Endothelial cell of umbilical vein (primary cell): ENCODE measurements around the gene ATP1A4. TPM values are rescaled to one million over a fixed set of nuclear protein-coding genes. Genes with fewer than 3 reads are reported as not detected.

ENCODE experiments used
- BruUV-seq: library from RNA; stranded (reverse); fragments of 400-500 nt; replicated peaks from 2 replicates; lab custom pipeline; 2021; lab: Mats Ljungman, UMichigan
- CTCF ChIA-PET: fragments of 300-600, 350-600 bp; sonication (Branson Sonifier 250); formaldehyde crosslinking; loops from one replicate; lab custom pipeline; 2021; ENCODE audit warnings: antibody characterized with exemption, inconsistent platforms; lab: Charles Lee
- POLR2A ChIA-PET: fragments of 300-600, 350-600 bp; sonication (Branson Sonifier 250); formaldehyde crosslinking; loops from one replicate; lab custom pipeline; 2021; ENCODE audit warnings: antibody characterized with exemption, inconsistent platforms; lab: Charles Lee
- DNase-seq: peaks from one replicate; pipeline ENCODE4 v3.0.0-alpha.2; 2011; ENCODE audit warnings: low read depth, low spot score
- FAIRE-seq: peaks from 2 replicates; lab custom pipeline; 2011; peaks lifted over from hg19 to GRCh38; lab: Jason Lieb, UNC
- H2AFZ ChIP-seq: 2 replicates; pipeline ENCODE4 v1.6.0; 2012; ENCODE audit warnings: low read depth, low read length, control low read depth, inconsistent platforms
- H3K27ac ChIP-seq: 2 replicates; pipeline ENCODE4 v1.5.1; 2011; ENCODE audit warnings: low read depth, mild to moderate bottlenecking, control low read depth, low read length, moderate library complexity; ENCODE audit not compliant: insufficient read depth
- H3K27me3 ChIP-seq, 2 experiments: 2 replicates each; pipeline versions ENCODE4 v1.6.0 to v1.6.1; 2011; ENCODE audit warnings: low read length in 2 of 2, mixed read lengths in 1 of 2; ENCODE audit not compliant: control insufficient read depth in 2 of 2, insufficient read depth in 2 of 2
- H3K36me3 ChIP-seq, 2 experiments: 2 replicates in 1 of 2; 3 replicates in 1 of 2; pipeline ENCODE4 v1.5.1; 2011; ENCODE audit warnings: low read length in 2 of 2, mild to moderate bottlenecking in 1 of 2, moderate library complexity in 1 of 2; ENCODE audit not compliant: control insufficient read depth in 2 of 2, insufficient read depth in 2 of 2; ENCODE audit errors: extremely low read depth in 1 of 2
- H3K4me1 ChIP-seq: 3 replicates; pipeline ENCODE4 v1.5.1; 2011; ENCODE audit warnings: mild to moderate bottlenecking, low read length; ENCODE audit not compliant: control insufficient read depth, insufficient read depth; ENCODE audit errors: extremely low read depth
- H3K4me2 ChIP-seq: 2 replicates; pipeline ENCODE4 v1.6.1; 2011; ENCODE audit warnings: low read length, control low read depth, mixed read lengths; ENCODE audit not compliant: insufficient read depth
- H3K4me3 ChIP-seq, 3 experiments: fragments of 200-600 bp in 1 of 3; sonication (generic), shearing (Covaris generic) in 1 of 3; replicated peaks in 1 of 3; 2 replicates each; pipeline ENCODE4 v1.5.1; 2011 to 2016; ENCODE audit warnings: control low read depth in 3 of 3, low read length in 3 of 3, mild to moderate bottlenecking in 2 of 3, inconsistent platforms in 1 of 3, low read depth in 1 of 3, moderate library complexity in 1 of 3; ENCODE audit not compliant: insufficient read depth in 1 of 3
- H3K79me2 ChIP-seq: 2 replicates; pipeline ENCODE4 v1.6.0; 2012; ENCODE audit warnings: low read length, inconsistent platforms; ENCODE audit not compliant: control insufficient read depth, insufficient read depth
- H3K9ac ChIP-seq: replicated peaks from 2 replicates; pipeline ENCODE3; 2011; ENCODE audit warnings: low read length, control low read depth; ENCODE audit not compliant: insufficient read depth; ENCODE audit errors: extremely low read depth
- H3K9me1 ChIP-seq: replicated peaks from 3 replicates; pipeline ENCODE4 v1.6.0; 2011; ENCODE audit warnings: mild to moderate bottlenecking, low read length; ENCODE audit not compliant: control insufficient read depth, insufficient read depth; ENCODE audit errors: extremely low read depth
- H3K9me3 ChIP-seq: replicated peaks from 2 replicates; pipeline ENCODE4 v1.5.1; 2012; ENCODE audit warnings: low read length, inconsistent platforms; ENCODE audit not compliant: control insufficient read depth, insufficient read depth
- H4K20me1 ChIP-seq: replicated peaks from 2 replicates; pipeline ENCODE3; 2011; ENCODE audit warnings: mild to moderate bottlenecking, low read length; ENCODE audit not compliant: control insufficient read depth, insufficient read depth; ENCODE audit errors: extremely low read depth
- CTCF ChIP-seq, 2 donors: IDR thresholded peaks; 1 replicate in 1 of 2; 2 replicates in 1 of 2; pipeline ENCODE4 v1.5.1; 2011; ENCODE audit warnings: low read length in 2 of 2, mild to moderate bottlenecking in 2 of 2, moderate library complexity in 2 of 2, control low read depth in 1 of 2, inconsistent platforms in 1 of 2, low read depth in 1 of 2; ENCODE audit not compliant: insufficient read depth in 1 of 2; ENCODE audit errors: extremely low read depth in 1 of 2
- EZH2 ChIP-seq: IDR thresholded peaks from 2 replicates; pipeline ENCODE4 v1.6.1; 2012; ENCODE audit warnings: borderline replicate concordance, low read depth, mild to moderate bottlenecking, moderate library complexity, low read length, inconsistent platforms; ENCODE audit not compliant: severe bottlenecking
- FOS ChIP-seq: IDR thresholded peaks from 2 replicates; pipeline ENCODE4 v1.6.1; 2011; ENCODE audit warnings: mild to moderate bottlenecking, low read length, moderate library complexity, borderline replicate concordance; ENCODE audit not compliant: insufficient read depth
- GATA2 ChIP-seq: IDR thresholded peaks from 2 replicates; pipeline ENCODE4 v1.7.0; 2011; ENCODE audit warnings: low read depth, mild to moderate bottlenecking, moderate library complexity, mixed read lengths, low read length; ENCODE audit not compliant: insufficient read length, insufficient read depth
- JUN ChIP-seq: IDR thresholded peaks from 2 replicates; pipeline ENCODE4 v1.6.1; 2011; ENCODE audit warnings: borderline replicate concordance, low read depth; ENCODE audit not compliant: insufficient read length, insufficient read depth
- MAX ChIP-seq: IDR thresholded peaks from 2 replicates; pipeline ENCODE4 v1.6.1; 2011; ENCODE audit not compliant: insufficient read depth, insufficient read length
- MYC ChIP-seq: IDR thresholded peaks from one replicate; pipeline ENCODE4 v1.6.1; 2011; ENCODE audit warnings: mild to moderate bottlenecking, low read depth, low read length
- POLR2A ChIP-seq: IDR thresholded peaks from 2 replicates; pipeline ENCODE4 v1.6.1; 2012; ENCODE audit warnings: low read depth, mild to moderate bottlenecking, control low read depth, low read length
- POLR2AphosphoS5 ChIP-seq: IDR thresholded peaks from 2 replicates; pipeline ENCODE4 v1.6.1; 2012; ENCODE audit warnings: low read depth, mild to moderate bottlenecking, control low read depth, low read length, moderate library complexity; ENCODE audit not compliant: insufficient read depth
- dilution Hi-C: fragments of 300-500 bp; cut with MboI; formaldehyde crosslinking; loops from one replicate; pipeline ENCODE4 v1.15.0; 2019; ENCODE audit warnings: low sequenced_read_pairs; ENCODE audit not compliant: extremely low pct_ligation_motif_present
- intact Hi-C: fragments of 100-400 bp; cut with micrococcal nuclease; formaldehyde crosslinking; loops from one replicate; pipeline ENCODE4 v1.10.0; 2022
- polyA plus RNA-seq, 4 experiments: library from polyadenylated mRNA; depleted of rRNA in 3 of 4; stranded (reverse) in 3 of 4; unstranded in 1 of 4; fragments of >200 nt; gene quantifications; 2 replicates each; pipeline versions ENCODE4 v1.2.1 to v1.2.3, GENCODE V29; 2011 to 2012; ENCODE audit warnings: missing spikeins in 1 of 4
- total RNA-seq: library from RNA; stranded (reverse); gene quantifications from 2 replicates; pipeline ENCODE4 v1.2.3, GENCODE V29; 2021

ATP1A4 gene
- total and polyA plus RNA-seq, 2 donors (not counting 3 experiments of a cell fraction or from before 2014, with no cell fraction given): not detected

- intact Hi-C loops (no loop called here), dilution Hi-C loops (no loop called here)
- CTCF ChIA-PET: no interaction called here
- TF ChIP-seq MAX: no peak
- TF ChIP-seq JUN: no peak
- no peak for TF ChIP-seq POLR2A
- no peak for TF ChIP-seq POLR2AphosphoS5
- TF ChIP-seq MYC: no peak
- no peak for TF ChIP-seq CTCF (IDR thresholded peaks at IDR 0.05; ENCODE audit: extremely low read depth in 1 of 2, insufficient read depth in 1 of 2, low read depth in 1 of 2, low read length in 2 of 2)
- TF ChIP-seq EZH2: no peak
- no peak for TF ChIP-seq FOS
- TF ChIP-seq GATA2: no peak
- Histone ChIP-seq H3K9ac (no peak overlapping the region), H4K20me1 (no peaks in the 10 kb centered on the region), H3K9me1 (no peaks in the 10 kb centered on the region), H3K27me3 (no peaks in the 10 kb centered on the region), H3K27ac (no peak overlapping the region), H3K4me2 (no peak overlapping the region), H3K79me2 (no peaks in the 10 kb centered on the region), H3K9me3 (no peaks in the 10 kb centered on the region), H3K4me3 (no peak overlapping the region), H3K36me3 (no peaks in the 10 kb centered on the region), H3K4me1 (no peaks in the 10 kb centered on the region), H2AFZ (no peak overlapping the region)
- DNase-seq: no peak
- POLR2A ChIA-PET: no interaction called here
- no peak for FAIRE-seq
- BruUV-seq: no TSS peak
These were observed 17.2 kb upstream of the ATP1A4 start for GRCh38 chr1:160133990-160134770.
